HEK293 (cell line): ENCODE measurements around the gene CYTH4.

Source experiments
- ATF2 ChIP-seq: fragments of 450-650 bp; formaldehyde crosslinking; IDR thresholded peaks from 2 replicates; pipeline ENCODE4 v1.5.1; 2016; ENCODE audit warnings: missing biosample characterization, missing genetic modification characterization, low read depth
- ELK4 ChIP-seq: IDR thresholded peaks from 2 replicates; pipeline ENCODE4 v1.6.1; 2011; ENCODE audit warnings: mild to moderate bottlenecking, low read depth, low read length, borderline replicate concordance
- INSM2 ChIP-seq: fragments of 450-650 bp; formaldehyde crosslinking; IDR thresholded peaks from 2 replicates; pipeline ENCODE4 v1.5.1; 2016; ENCODE audit warnings: missing biosample characterization, missing genetic modification characterization
- RBAK ChIP-seq: fragments of 450-650 bp; formaldehyde crosslinking; IDR thresholded peaks from 2 replicates; pipeline ENCODE4 v1.5.1; 2016; ENCODE audit warnings: missing biosample characterization, missing genetic modification characterization
- SALL2 ChIP-seq: fragments of 450-650 bp; formaldehyde crosslinking; IDR thresholded peaks from 2 replicates; pipeline ENCODE4 v1.5.0; 2017; ENCODE audit warnings: missing biosample characterization, mild to moderate bottlenecking, missing genetic modification characterization, borderline replicate concordance
- YY1 ChIP-seq: fragments of 450-650 bp; formaldehyde crosslinking; IDR thresholded peaks from 2 replicates; pipeline ENCODE4 v1.5.1; 2018; ENCODE audit warnings: missing biosample characterization, missing genetic modification characterization
- ZNF561 ChIP-seq: fragments of 450-650 bp; IDR thresholded peaks from 2 replicates; pipeline ENCODE4 v1.5.1; 2018; ENCODE audit warnings: missing biosample characterization, missing genetic modification characterization, borderline replicate concordance
- ZNF654 ChIP-seq: fragments of 450-650 bp; formaldehyde crosslinking; IDR thresholded peaks from 2 replicates; pipeline ENCODE4 v1.5.1; 2016; ENCODE audit warnings: low read depth, missing biosample characterization, missing genetic modification characterization
- ZNF747 ChIP-seq: fragments of 450-650 bp; formaldehyde crosslinking; IDR thresholded peaks from 2 replicates; pipeline ENCODE4 v1.5.1; 2016; ENCODE audit warnings: missing biosample characterization, missing genetic modification characterization
- TF ChIP-seq, protein P1 (sequence below): fragments of 450-650 bp; formaldehyde crosslinking; IDR thresholded peaks from 2 replicates; pipeline ENCODE4 v1.5.1; 2016; ENCODE audit warnings: missing biosample characterization, missing genetic modification characterization
- TF ChIP-seq, protein P2 (sequence below): fragments of 450-650 bp; formaldehyde crosslinking; IDR thresholded peaks from 2 replicates; pipeline ENCODE4 v1.5.1; 2016; ENCODE audit warnings: missing biosample characterization, missing genetic modification characterization
- TF ChIP-seq, protein P3 (sequence below): fragments of 450-650 bp; formaldehyde crosslinking; IDR thresholded peaks from 2 replicates; pipeline ENCODE4 v1.5.1; 2016; ENCODE audit warnings: missing biosample characterization, missing genetic modification characterization, borderline replicate concordance

DNA sequence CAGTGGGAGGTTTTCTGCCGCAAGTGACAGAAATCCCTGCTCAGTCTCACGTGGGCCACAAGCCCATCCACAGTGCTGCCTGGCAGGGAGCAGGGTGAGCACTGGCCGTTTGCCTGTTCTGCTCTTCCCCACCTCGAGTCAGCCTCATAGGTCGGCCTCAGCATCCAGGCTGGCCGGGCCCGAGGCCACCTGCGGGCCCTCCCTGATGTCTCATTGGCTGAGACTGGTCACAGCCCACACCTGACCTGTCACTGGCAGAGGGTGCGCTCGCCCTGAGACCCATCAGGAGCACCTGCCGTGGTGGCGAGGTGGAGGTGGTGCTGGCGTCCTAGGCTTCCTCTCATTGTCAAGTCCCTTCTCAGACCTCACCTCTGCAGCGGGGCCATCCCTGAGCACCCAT, 72.9 kb downstream of the CYTH4 start:
- TF ChIP-seq, protein P1, sequence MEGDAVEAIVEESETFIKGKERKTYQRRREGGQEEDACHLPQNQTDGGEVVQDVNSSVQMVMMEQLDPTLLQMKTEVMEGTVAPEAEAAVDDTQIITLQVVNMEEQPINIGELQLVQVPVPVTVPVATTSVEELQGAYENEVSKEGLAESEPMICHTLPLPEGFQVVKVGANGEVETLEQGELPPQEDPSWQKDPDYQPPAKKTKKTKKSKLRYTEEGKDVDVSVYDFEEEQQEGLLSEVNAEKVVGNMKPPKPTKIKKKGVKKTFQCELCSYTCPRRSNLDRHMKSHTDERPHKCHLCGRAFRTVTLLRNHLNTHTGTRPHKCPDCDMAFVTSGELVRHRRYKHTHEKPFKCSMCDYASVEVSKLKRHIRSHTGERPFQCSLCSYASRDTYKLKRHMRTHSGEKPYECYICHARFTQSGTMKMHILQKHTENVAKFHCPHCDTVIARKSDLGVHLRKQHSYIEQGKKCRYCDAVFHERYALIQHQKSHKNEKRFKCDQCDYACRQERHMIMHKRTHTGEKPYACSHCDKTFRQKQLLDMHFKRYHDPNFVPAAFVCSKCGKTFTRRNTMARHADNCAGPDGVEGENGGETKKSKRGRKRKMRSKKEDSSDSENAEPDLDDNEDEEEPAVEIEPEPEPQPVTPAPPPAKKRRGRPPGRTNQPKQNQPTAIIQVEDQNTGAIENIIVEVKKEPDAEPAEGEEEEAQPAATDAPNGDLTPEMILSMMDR (tag by site-specific recombination), result no peak
- TF ChIP-seq ZNF747 (tag by site-specific recombination) (no peak), RBAK (no peak), ELK4 (no peak), YY1 (tag by site-specific recombination) (no peak), ZNF561 (no peak), SALL2 (tag by site-specific recombination) (no peak), INSM2 (no peak), ATF2 (tag by site-specific recombination) (no peak), ZNF654 (no peak)
- TF ChIP-seq, protein P2, sequence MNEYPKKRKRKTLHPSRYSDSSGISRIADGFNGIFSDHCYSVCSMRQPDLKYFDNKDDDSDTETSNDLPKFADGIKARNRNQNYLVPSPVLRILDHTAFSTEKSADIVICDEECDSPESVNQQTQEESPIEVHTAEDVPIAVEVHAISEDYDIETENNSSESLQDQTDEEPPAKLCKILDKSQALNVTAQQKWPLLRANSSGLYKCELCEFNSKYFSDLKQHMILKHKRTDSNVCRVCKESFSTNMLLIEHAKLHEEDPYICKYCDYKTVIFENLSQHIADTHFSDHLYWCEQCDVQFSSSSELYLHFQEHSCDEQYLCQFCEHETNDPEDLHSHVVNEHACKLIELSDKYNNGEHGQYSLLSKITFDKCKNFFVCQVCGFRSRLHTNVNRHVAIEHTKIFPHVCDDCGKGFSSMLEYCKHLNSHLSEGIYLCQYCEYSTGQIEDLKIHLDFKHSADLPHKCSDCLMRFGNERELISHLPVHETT (tag by site-specific recombination), result no peak
- TF ChIP-seq, protein P3, sequence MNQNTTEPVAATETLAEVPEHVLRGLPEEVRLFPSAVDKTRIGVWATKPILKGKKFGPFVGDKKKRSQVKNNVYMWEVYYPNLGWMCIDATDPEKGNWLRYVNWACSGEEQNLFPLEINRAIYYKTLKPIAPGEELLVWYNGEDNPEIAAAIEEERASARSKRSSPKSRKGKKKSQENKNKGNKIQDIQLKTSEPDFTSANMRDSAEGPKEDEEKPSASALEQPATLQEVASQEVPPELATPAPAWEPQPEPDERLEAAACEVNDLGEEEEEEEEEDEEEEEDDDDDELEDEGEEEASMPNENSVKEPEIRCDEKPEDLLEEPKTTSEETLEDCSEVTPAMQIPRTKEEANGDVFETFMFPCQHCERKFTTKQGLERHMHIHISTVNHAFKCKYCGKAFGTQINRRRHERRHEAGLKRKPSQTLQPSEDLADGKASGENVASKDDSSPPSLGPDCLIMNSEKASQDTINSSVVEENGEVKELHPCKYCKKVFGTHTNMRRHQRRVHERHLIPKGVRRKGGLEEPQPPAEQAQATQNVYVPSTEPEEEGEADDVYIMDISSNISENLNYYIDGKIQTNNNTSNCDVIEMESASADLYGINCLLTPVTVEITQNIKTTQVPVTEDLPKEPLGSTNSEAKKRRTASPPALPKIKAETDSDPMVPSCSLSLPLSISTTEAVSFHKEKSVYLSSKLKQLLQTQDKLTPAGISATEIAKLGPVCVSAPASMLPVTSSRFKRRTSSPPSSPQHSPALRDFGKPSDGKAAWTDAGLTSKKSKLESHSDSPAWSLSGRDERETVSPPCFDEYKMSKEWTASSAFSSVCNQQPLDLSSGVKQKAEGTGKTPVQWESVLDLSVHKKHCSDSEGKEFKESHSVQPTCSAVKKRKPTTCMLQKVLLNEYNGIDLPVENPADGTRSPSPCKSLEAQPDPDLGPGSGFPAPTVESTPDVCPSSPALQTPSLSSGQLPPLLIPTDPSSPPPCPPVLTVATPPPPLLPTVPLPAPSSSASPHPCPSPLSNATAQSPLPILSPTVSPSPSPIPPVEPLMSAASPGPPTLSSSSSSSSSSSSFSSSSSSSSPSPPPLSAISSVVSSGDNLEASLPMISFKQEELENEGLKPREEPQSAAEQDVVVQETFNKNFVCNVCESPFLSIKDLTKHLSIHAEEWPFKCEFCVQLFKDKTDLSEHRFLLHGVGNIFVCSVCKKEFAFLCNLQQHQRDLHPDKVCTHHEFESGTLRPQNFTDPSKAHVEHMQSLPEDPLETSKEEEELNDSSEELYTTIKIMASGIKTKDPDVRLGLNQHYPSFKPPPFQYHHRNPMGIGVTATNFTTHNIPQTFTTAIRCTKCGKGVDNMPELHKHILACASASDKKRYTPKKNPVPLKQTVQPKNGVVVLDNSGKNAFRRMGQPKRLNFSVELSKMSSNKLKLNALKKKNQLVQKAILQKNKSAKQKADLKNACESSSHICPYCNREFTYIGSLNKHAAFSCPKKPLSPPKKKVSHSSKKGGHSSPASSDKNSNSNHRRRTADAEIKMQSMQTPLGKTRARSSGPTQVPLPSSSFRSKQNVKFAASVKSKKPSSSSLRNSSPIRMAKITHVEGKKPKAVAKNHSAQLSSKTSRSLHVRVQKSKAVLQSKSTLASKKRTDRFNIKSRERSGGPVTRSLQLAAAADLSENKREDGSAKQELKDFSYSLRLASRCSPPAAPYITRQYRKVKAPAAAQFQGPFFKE (tag by site-specific recombination), result no peak
